ENCODE results near the gene GPC6.

- no peak for TF ChIP-seq CTCF (IDR thresholded peaks at IDR 0.05; ENCODE audit: poor library complexity)
- TF ChIP-seq EZH2phosphoT487 (IDR thresholded peaks at IDR 0.05; ENCODE audit: low read depth, severe bottlenecking, unreplicated experiment): no peak
- TF ChIP-seq EZH2 (IDR thresholded peaks at IDR 0.05; ENCODE audit: borderline replicate concordance): no peak
Observed at GRCh38 chr13:94333131-94333820, 1106.7 kb downstream of the GPC6 start.
